Measurements from ENCODE around the gene GRIN2C.
A peak's percentile ranks its signal among the peaks of the same experiment; 100 is the strongest.

GRCh38 chr17:74862108-74862901 is 2.6 kb upstream of the GRIN2C start:
- TF ChIP-seq, protein P1, sequence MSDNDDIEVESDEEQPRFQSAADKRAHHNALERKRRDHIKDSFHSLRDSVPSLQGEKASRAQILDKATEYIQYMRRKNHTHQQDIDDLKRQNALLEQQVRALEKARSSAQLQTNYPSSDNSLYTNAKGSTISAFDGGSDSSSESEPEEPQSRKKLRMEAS (IDR thresholded peaks at IDR 0.05), result no peak
- TF ChIP-seq RAD21 (IDR thresholded peaks at IDR 0.05; ENCODE audit: low read depth), result peak; percentile 65; the same call in 1 of the 2 replicates
- TF ChIP-seq FOXM1 (IDR thresholded peaks at IDR 0.05; ENCODE audit: borderline replicate concordance, low read depth), result no peak
- TF ChIP-seq EP300 (IDR thresholded peaks at IDR 0.05; ENCODE audit: borderline replicate concordance), result no peak
- no peak for TF ChIP-seq CREB1 (IDR thresholded peaks at IDR 0.05; ENCODE audit: low read depth)
- TF ChIP-seq, protein P2, sequence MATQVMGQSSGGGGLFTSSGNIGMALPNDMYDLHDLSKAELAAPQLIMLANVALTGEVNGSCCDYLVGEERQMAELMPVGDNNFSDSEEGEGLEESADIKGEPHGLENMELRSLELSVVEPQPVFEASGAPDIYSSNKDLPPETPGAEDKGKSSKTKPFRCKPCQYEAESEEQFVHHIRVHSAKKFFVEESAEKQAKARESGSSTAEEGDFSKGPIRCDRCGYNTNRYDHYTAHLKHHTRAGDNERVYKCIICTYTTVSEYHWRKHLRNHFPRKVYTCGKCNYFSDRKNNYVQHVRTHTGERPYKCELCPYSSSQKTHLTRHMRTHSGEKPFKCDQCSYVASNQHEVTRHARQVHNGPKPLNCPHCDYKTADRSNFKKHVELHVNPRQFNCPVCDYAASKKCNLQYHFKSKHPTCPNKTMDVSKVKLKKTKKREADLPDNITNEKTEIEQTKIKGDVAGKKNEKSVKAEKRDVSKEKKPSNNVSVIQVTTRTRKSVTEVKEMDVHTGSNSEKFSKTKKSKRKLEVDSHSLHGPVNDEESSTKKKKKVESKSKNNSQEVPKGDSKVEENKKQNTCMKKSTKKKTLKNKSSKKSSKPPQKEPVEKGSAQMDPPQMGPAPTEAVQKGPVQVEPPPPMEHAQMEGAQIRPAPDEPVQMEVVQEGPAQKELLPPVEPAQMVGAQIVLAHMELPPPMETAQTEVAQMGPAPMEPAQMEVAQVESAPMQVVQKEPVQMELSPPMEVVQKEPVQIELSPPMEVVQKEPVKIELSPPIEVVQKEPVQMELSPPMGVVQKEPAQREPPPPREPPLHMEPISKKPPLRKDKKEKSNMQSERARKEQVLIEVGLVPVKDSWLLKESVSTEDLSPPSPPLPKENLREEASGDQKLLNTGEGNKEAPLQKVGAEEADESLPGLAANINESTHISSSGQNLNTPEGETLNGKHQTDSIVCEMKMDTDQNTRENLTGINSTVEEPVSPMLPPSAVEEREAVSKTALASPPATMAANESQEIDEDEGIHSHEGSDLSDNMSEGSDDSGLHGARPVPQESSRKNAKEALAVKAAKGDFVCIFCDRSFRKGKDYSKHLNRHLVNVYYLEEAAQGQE (IDR thresholded peaks at IDR 0.05; ENCODE audit: low read depth), result no peak
- no peak for TF ChIP-seq CEBPB (IDR thresholded peaks at IDR 0.05)
- TF ChIP-seq TCF12 (IDR thresholded peaks at IDR 0.05; ENCODE audit: low read depth), result no peak
- no peak for TF ChIP-seq TAF1 (IDR thresholded peaks at IDR 0.05; ENCODE audit: low read depth)

Data from Ishikawa (cell line).